ENCODE results near the gene SLIT3.
"Not testable (repeated sequence)": the region's sequence is repeated elsewhere in the genome, so short reads cannot be mapped to it uniquely, and the experiment has no call there.

Gene SLIT3

GRCh38 chr5:168743617-168744016 is 557.3 kb downstream of the SLIT3 start:
- TF ChIP-seq CTCF (IDR thresholded peaks at IDR 0.05; ENCODE audit: insufficient read depth, low read length, poor library complexity, severe bottlenecking) (no peak), EZH2phosphoT487 (conservative IDR thresholded peaks at IDR 0.05; ENCODE audit: low read length) (no peak)

GRCh38 chr5:168742311-168742710 is 558.6 kb downstream of the SLIT3 start:
- not testable (repeated sequence) for H3K4me2 ChIP-seq (ENCODE audit: low read depth, low read length, poor library complexity, severe bottlenecking); H2AFZ ChIP-seq (ENCODE audit: low read depth, low read length, severe bottlenecking); H3F3A ChIP-seq (ENCODE audit: insufficient read depth); H3K9ac ChIP-seq (ENCODE audit: low read length); H3K4me3 ChIP-seq (ENCODE audit: insufficient read depth, low read length, poor library complexity, severe bottlenecking); H3K27ac ChIP-seq (ENCODE audit: low read depth, low read length); H3K27me3 ChIP-seq (ENCODE audit: low read length); H3K36me3 ChIP-seq (ENCODE audit: low read length); H3K79me2 ChIP-seq (ENCODE audit: insufficient read depth, low read length); H3K9me2 ChIP-seq (replicated peaks; ENCODE audit: insufficient read depth, low read length); H4K20me1 ChIP-seq (ENCODE audit: low read depth, low read length); H3K9me3 ChIP-seq (ENCODE audit: insufficient read depth, low read length)

More at GRCh38 chr5:168743617-168744016, 557.3 kb downstream of the SLIT3 start:
- no peaks in the 10 kb centered on the region for H4K20me1 ChIP-seq (ENCODE audit: low read depth, low read length)
- H3K79me2 ChIP-seq (ENCODE audit: insufficient read depth, low read length), result no peaks in the 10 kb centered on the region
- no peak overlapping the region for H2AFZ ChIP-seq (ENCODE audit: low read depth, low read length, severe bottlenecking)
- H3K9me3 ChIP-seq (ENCODE audit: insufficient read depth, low read length), result no peaks in the 10 kb centered on the region
- no peak overlapping the region for H3K4me3 ChIP-seq (ENCODE audit: insufficient read depth, low read length, poor library complexity, severe bottlenecking)
- H3K36me3 ChIP-seq (ENCODE audit: low read length), result no peaks in the 10 kb centered on the region
- no peaks in the 10 kb centered on the region for H3K9me2 ChIP-seq (replicated peaks; ENCODE audit: insufficient read depth, low read length)
- H3K9ac ChIP-seq (ENCODE audit: low read length), result no peak overlapping the region
- no peak overlapping the region for H3K4me2 ChIP-seq (ENCODE audit: low read depth, low read length, poor library complexity, severe bottlenecking)
- no peak overlapping the region for H3K27ac ChIP-seq (ENCODE audit: low read depth, low read length)
- no peaks in the 10 kb centered on the region for H3F3A ChIP-seq (ENCODE audit: insufficient read depth)
- no peaks in the 10 kb centered on the region for H3K27me3 ChIP-seq (ENCODE audit: low read length)

- H3K9ac ChIP-seq (ENCODE audit: low read length), result no peak overlapping the region
- H3K9me2 ChIP-seq (replicated peaks; ENCODE audit: insufficient read depth, low read length), result no peaks in the 10 kb centered on the region
- no peaks in the 10 kb centered on the region for H3K27me3 ChIP-seq (ENCODE audit: low read length)
- no peaks in the 10 kb centered on the region for H3K9me3 ChIP-seq (ENCODE audit: insufficient read depth, low read length)
- H4K20me1 ChIP-seq (ENCODE audit: low read depth, low read length), result no peaks in the 10 kb centered on the region
- no peaks in the 10 kb centered on the region for H3K36me3 ChIP-seq (ENCODE audit: low read length)
- no peak overlapping the region for H2AFZ ChIP-seq (ENCODE audit: low read depth, low read length, severe bottlenecking)
- H3K4me2 ChIP-seq (ENCODE audit: low read depth, low read length, poor library complexity, severe bottlenecking), result no peak overlapping the region
- TF ChIP-seq CTCF (IDR thresholded peaks at IDR 0.05; ENCODE audit: insufficient read depth, low read length, poor library complexity, severe bottlenecking) (no peak), EZH2phosphoT487 (conservative IDR thresholded peaks at IDR 0.05; ENCODE audit: low read length) (no peak)
- no peaks in the 10 kb centered on the region for H3K79me2 ChIP-seq (ENCODE audit: insufficient read depth, low read length)
- H3F3A ChIP-seq (ENCODE audit: insufficient read depth), result no peaks in the 10 kb centered on the region
- H3K4me3 ChIP-seq (ENCODE audit: insufficient read depth, low read length, poor library complexity, severe bottlenecking), result no peak overlapping the region
- H3K27ac ChIP-seq (ENCODE audit: low read depth, low read length), result no peak overlapping the region
These were observed 560.1 kb downstream of the SLIT3 start for GRCh38 chr5:168740811-168741213.

GRCh38 chr5:168740092-168740800 is 560.7 kb downstream of the SLIT3 start:
- H3K4me2 ChIP-seq (ENCODE audit: low read depth, low read length, poor library complexity, severe bottlenecking), result no peak overlapping the region
- H3K9me2 ChIP-seq (replicated peaks; ENCODE audit: insufficient read depth, low read length), result no peaks in the 10 kb centered on the region
- H3K27ac ChIP-seq (ENCODE audit: low read depth, low read length), result no peak overlapping the region
- no peaks in the 10 kb centered on the region for H3K79me2 ChIP-seq (ENCODE audit: insufficient read depth, low read length)
- no peaks in the 10 kb centered on the region for H3K27me3 ChIP-seq (ENCODE audit: low read length)
- H3K9me3 ChIP-seq (ENCODE audit: insufficient read depth, low read length), result no peaks in the 10 kb centered on the region
- H3F3A ChIP-seq (ENCODE audit: insufficient read depth), result no peaks in the 10 kb centered on the region
- no peak overlapping the region for H2AFZ ChIP-seq (ENCODE audit: low read depth, low read length, severe bottlenecking)
- no peaks in the 10 kb centered on the region for H4K20me1 ChIP-seq (ENCODE audit: low read depth, low read length)
- H3K36me3 ChIP-seq (ENCODE audit: low read length), result no peaks in the 10 kb centered on the region
- TF ChIP-seq CTCF (IDR thresholded peaks at IDR 0.05; ENCODE audit: insufficient read depth, low read length, poor library complexity, severe bottlenecking) (no peak), EZH2phosphoT487 (conservative IDR thresholded peaks at IDR 0.05; ENCODE audit: low read length) (no peak)
- H3K9ac ChIP-seq (ENCODE audit: low read length), result no peak overlapping the region
- H3K4me3 ChIP-seq (ENCODE audit: insufficient read depth, low read length, poor library complexity, severe bottlenecking), result no peak overlapping the region

Measured in SU-DHL-6 (cell line).